GM12878 (cell line): ENCODE measurements around the gene DND1. TPM values are rescaled to one million over a fixed set of nuclear protein-coding genes. Genes with fewer than 3 reads are reported as not detected.
A peak's percentile ranks its signal among the peaks of the same experiment; 100 is the strongest.

Experiments used
- ATAC-seq: fragments of 200-7000 bp; cut with Tn5 transposase; 3 replicates; pipeline ENCODE4 v1.9.1; 2020; ENCODE audit warnings: mild to moderate bottlenecking, moderate library complexity
- BruUV-seq: library from RNA; stranded (reverse); fragments of 400-500 nt; replicated peaks from 2 replicates; lab custom pipeline; 2021; lab: Mats Ljungman, UMichigan
- CTCF ChIA-PET: fragments of 300-600 bp; sonication (Branson Sonifier 250); formaldehyde crosslinking; extraction: SDS; loops from one replicate; lab custom pipeline; 2021; ENCODE audit warnings: inconsistent platforms; lab: Yijun Ruan, JAX
- POLR2A ChIA-PET: fragments of 350-600 bp; formaldehyde crosslinking; extraction: SDS; loops from one replicate; lab custom pipeline; 2021; ENCODE audit warnings: inconsistent platforms; lab: Charles Lee
- RAD21 ChIA-PET: fragments of 300-600 bp; sonication (Branson Sonifier 250); formaldehyde crosslinking; loops from one replicate; lab custom pipeline; 2023; ENCODE audit warnings: antibody characterized with exemption; ENCODE audit not compliant: unreplicated experiment; lab: Charles Lee
- SMC1A ChIA-PET: fragments of 300-600 bp; sonication (Branson Sonifier 250); formaldehyde crosslinking; loops from one replicate; lab custom pipeline; 2023; ENCODE audit not compliant: unreplicated experiment, uncharacterized antibody; lab: Charles Lee
- DNase-seq: peaks from one replicate; pipeline ENCODE4 v3.0.0-alpha.2; 2011; ENCODE audit warnings: low read depth, low spot score
- FAIRE-seq: peaks from 3 replicates; lab custom pipeline; 2011; peaks lifted over from hg19 to GRCh38; lab: Jason Lieb, UNC
- H2AFZ ChIP-seq: 2 replicates; pipeline ENCODE4 v1.6.0; 2011; ENCODE audit warnings: low read depth, low read length, control low read depth; ENCODE audit not compliant: control insufficient read depth
- H3K27ac ChIP-seq: 2 replicates; pipeline ENCODE4 v1.5.1; 2011; ENCODE audit warnings: control low read depth; ENCODE audit not compliant: control insufficient read depth, insufficient read depth
- H3K27me3 ChIP-seq, 2 experiments: replicated peaks in 1 of 2; 2 replicates each; pipeline versions ENCODE4 v1.6.0 to v1.6.1; 2011; ENCODE audit warnings: low read length in 1 of 2; ENCODE audit not compliant: control insufficient read depth in 2 of 2, insufficient read depth in 2 of 2
- H3K36me3 ChIP-seq, 2 experiments: 2 replicates each; pipeline ENCODE4 v1.5.1; 2011; ENCODE audit warnings: low read length in 1 of 2; ENCODE audit not compliant: control insufficient read depth in 2 of 2, insufficient read depth in 2 of 2
- H3K4me1 ChIP-seq: 2 replicates; pipeline ENCODE4 v1.6.1; 2011; ENCODE audit warnings: mild to moderate bottlenecking, low read length, moderate library complexity, mixed read lengths; ENCODE audit not compliant: control insufficient read depth, insufficient read depth
- H3K4me2 ChIP-seq: 2 replicates; pipeline ENCODE4 v1.6.0; 2011; ENCODE audit warnings: control low read depth; ENCODE audit not compliant: control insufficient read depth, insufficient read depth
- H3K4me3 ChIP-seq: fragments of 200-600 bp; sonication (generic); 2 replicates; pipeline ENCODE4 v1.5.1; 2016
- H3K79me2 ChIP-seq: 2 replicates; pipeline ENCODE4 v1.6.0; 2011; ENCODE audit warnings: low read length; ENCODE audit not compliant: control insufficient read depth, insufficient read depth
- H3K9ac ChIP-seq: 2 replicates; pipeline ENCODE4 v1.8.0; 2011; ENCODE audit warnings: low read length, control low read depth, mixed read lengths; ENCODE audit not compliant: control insufficient read depth, insufficient read depth
- H3K9me3 ChIP-seq: replicated peaks from 3 replicates; pipeline ENCODE4 v1.5.1; 2011; ENCODE audit warnings: mild to moderate bottlenecking, low read length; ENCODE audit not compliant: control insufficient read depth, insufficient read depth
- H4K20me1 ChIP-seq: 2 replicates; pipeline ENCODE4 v1.6.0; 2011; ENCODE audit not compliant: control insufficient read depth, insufficient read depth
- BACH1 ChIP-seq: fragments of 450-650 bp; IDR thresholded peaks from 2 replicates; pipeline ENCODE4 v1.6.1; 2017; ENCODE audit warnings: mild to moderate bottlenecking, borderline replicate concordance
- CEBPZ ChIP-seq: fragments of 150-350 bp; IDR thresholded peaks from 2 replicates; pipeline ENCODE4 v1.6.1; 2016; ENCODE audit warnings: low read depth, low read length
- E4F1 ChIP-seq: fragments of 450-650 bp; IDR thresholded peaks from 2 replicates; pipeline ENCODE4 v1.6.1; 2018; ENCODE audit warnings: borderline replicate concordance, mild to moderate bottlenecking; ENCODE audit not compliant: partially characterized antibody
- EZH2 ChIP-seq: IDR thresholded peaks from 2 replicates; pipeline ENCODE4 v1.6.1; 2012; ENCODE audit warnings: low read depth, mild to moderate bottlenecking, control low read depth, inconsistent platforms, low read length, borderline replicate concordance; ENCODE audit not compliant: control insufficient read depth
- FOS ChIP-seq: IDR thresholded peaks from 3 replicates; pipeline ENCODE4 v1.6.1; 2011; ENCODE audit warnings: borderline replicate concordance; ENCODE audit not compliant: insufficient read length; ENCODE audit errors: extremely low read depth
- NFYB ChIP-seq: IDR thresholded peaks from 2 replicates; pipeline ENCODE4 v1.6.1; 2011; ENCODE audit warnings: low read depth, mild to moderate bottlenecking, low read length, improper control_type of control experiment, moderate library complexity; ENCODE audit not compliant: insufficient read depth
- NR2F1 ChIP-seq: fragments of 450-650 bp; conservative IDR thresholded peaks from 2 replicates; pipeline ENCODE4 v1.6.1; 2017; ENCODE audit warnings: mild to moderate bottlenecking
- RCOR1 ChIP-seq: conservative IDR thresholded peaks from 2 replicates; pipeline ENCODE4 v1.6.1; 2012; ENCODE audit warnings: low read depth, low read length, improper control_type of control experiment
- TCF12 ChIP-seq: IDR thresholded peaks from 2 replicates; pipeline ENCODE4 v1.6.1; 2011; ENCODE audit warnings: low read depth, mild to moderate bottlenecking, low read length
- TCF7 ChIP-seq: IDR thresholded peaks from 2 replicates; pipeline ENCODE4 v1.6.1; 2014; ENCODE audit warnings: antibody characterized with exemption, borderline replicate concordance
- ZBTB11 ChIP-seq: fragments of 450-650 bp; formaldehyde crosslinking; IDR thresholded peaks from 2 replicates; pipeline ENCODE4 v1.5.0; 2022; ENCODE audit warnings: mild to moderate bottlenecking, missing genetic modification characterization
- ZNF274 ChIP-seq: IDR thresholded peaks from one replicate; pipeline ENCODE4 v1.8.0; 2011; ENCODE audit not compliant: insufficient read length, insufficient read depth
- ZNF622 ChIP-seq: fragments of 450-650 bp; IDR thresholded peaks from 2 replicates; pipeline ENCODE4 v1.6.1; 2017; ENCODE audit warnings: mild to moderate bottlenecking, inconsistent platforms
- WGBS: methylation state at CpG from one replicate; pipeline ENCODE4 v1.1.6; 2016; ENCODE audit warnings: low lambda C conversion rate; ENCODE audit not compliant: insufficient replicate concordance, insufficient coverage; ENCODE audit errors: missing lambda C conversion rate; 5-methylcytosine and 5-hydroxymethylcytosine counted together
- in situ Hi-C: fragments of 300-500 bp; cut with MboI; formaldehyde crosslinking; loops from 9 replicates; pipeline ENCODE4 v1.14.3; 2018; ENCODE audit warnings: mixed read lengths
- intact Hi-C: fragments of 100-400 bp; cut with micrococcal nuclease; formaldehyde crosslinking; loops from one replicate; pipeline ENCODE4 v1.14.2; 2022; ENCODE audit not compliant: unreplicated experiment
- polyA plus RNA-seq, 11 experiments: library from polyadenylated mRNA; depleted of rRNA in 4 of 11; unstranded in 6 of 11; stranded (reverse) in 5 of 11; fragments of >200 nt; fragmentation: Nextera tagmentation in 4 of 11; fragmentation: Illumina TruSeq in 1 of 11; extraction: Ambion mirVana in 4 of 11; extraction: Trizol in 1 of 11; gene quantifications; 1 replicate in 1 of 11; 2 replicates in 10 of 11; pipeline versions ENCODE4 v1.2.1 to v1.2.3, GENCODE V29; 2011 to 2016; ENCODE audit warnings: inconsistent platforms in 2 of 11, missing spikeins in 2 of 11, low read depth in 1 of 11
- total RNA-seq, 4 experiments: library from RNA; depleted of rRNA in 3 of 4; stranded (reverse); fragments of >200 nt in 3 of 4; fragmentation: Illumina TruSeq in 1 of 4; extraction: Trizol in 1 of 4; gene quantifications; 2 replicates each; pipeline versions ENCODE4 v1.2.1 to v1.2.3, GENCODE V29; 2013 to 2021

Gene DND1
- total and polyA plus RNA-seq, 10 of the 15 experiments (the other 5 are each of a cell fraction or from before 2014, with no cell fraction given), result 0.15 to 2.9 (median 0.73) TPM; not detected in 2

GRCh38 chr5:140710899-140711552 lies 37.6 kb upstream of the DND1 start:
- peak overlapping the region; percentile 67 for H3K27ac ChIP-seq
- TF ChIP-seq CEBPZ, result no peak
- 0 out of 2 replicates have a peak, but pooled peaks have one; percentile 21 for TF ChIP-seq TCF12
- TF ChIP-seq NR2F1, result peak; percentile 80
- no peak for TF ChIP-seq FOS
- TF ChIP-seq EZH2, result no peak
- TF ChIP-seq E4F1, result no peak
- no peak for TF ChIP-seq ZNF622
- TF ChIP-seq TCF7, result peak; percentile 73; the same call in 1 of the 2 replicates
- TF ChIP-seq ZBTB11 (CRISPR knock-in tag), result no peak
- TF ChIP-seq RCOR1, result peak; percentile 91
- no peak for TF ChIP-seq NFYB
- TF ChIP-seq BACH1, result peak; percentile 100
- TF ChIP-seq ZNF274, result no peak

More at GRCh38 chr5:140710899-140711552, 37.6 kb upstream of the DND1 start:
- ChIA-PET RAD21 (interaction anchor here (0.6 to 2.6 kb wide), 15 partner anchors 8 to 467 kb away, joined by 3 to 18 read pairs (median 3); partner anchors contain the start of genes CD14, HARS1, HARS2 and IK), POLR2A (interaction anchor here (1.0 to 2.1 kb wide), 8 partner anchors 9 to 310 kb away, joined by 3 to 8 read pairs (median 6); partner anchors contain the start of genes ANKHD1, HARS1, HARS2 and IK), SMC1A (interaction anchor here (0.6 to 2.9 kb wide), 21 partner anchors 8 to 534 kb away, joined by 3 to 16 read pairs (median 4); partner anchors contain the start of genes ANKHD1, HARS1, HARS2 and IK), CTCF (interaction anchor here (0.5 to 3.4 kb wide), 17 partner anchors 10 to 532 kb away, joined by 3 to 33 read pairs (median 4); partner anchors contain the start of genes HARS1, HARS2, HBEGF and IK)
- Histone ChIP-seq H4K20me1 (no peaks in the 10 kb centered on the region), H3K4me3 (peak overlapping the region; percentile 66), H3K36me3 (peaks cover 3% of the 10 kb centered on the region in 2 experiments), H3K4me2 (peak overlapping the region; percentile 68), H3K79me2 (no peaks in the 10 kb centered on the region), H2AFZ (peak overlapping the region; percentile 79), H3K4me1 (no peaks in the 10 kb centered on the region), H3K9ac (peak overlapping the region; percentile 71), H3K9me3 (no peaks in the 10 kb centered on the region), H3K27me3 (no peaks in the 10 kb centered on the region)
- FAIRE-seq (peak; percentile 98), DNase-seq (peak; percentile 99), ATAC-seq (peak; percentile 93)
- 2% methylated on average over 27 of the region's 27 CpGs for WGBS
- no TSS peak for BruUV-seq
- intact Hi-C loops (loop anchor here (1.0 to 10.0 kb wide), 4 partner anchors 20 to 904 kb away; partner anchors contain the start of genes APBB3, DIAPH1, HARS1 and HARS2), in situ Hi-C loops (no loop called here)
